OCI-LY1 (cell line): ENCODE data around the gene ST14.

Experiments
- CTCF ChIP-seq: fragments of 200-600 bp; sonication (generic), shearing (Covaris generic); IDR thresholded peaks from 2 replicates; pipeline ENCODE4 v1.5.1; 2017; ENCODE audit warnings: mild to moderate bottlenecking, antibody characterized with exemption, low read length, moderate library complexity, mixed read lengths
- EZH2 ChIP-seq: fragments of 200-600 bp; sonication (generic), shearing (Covaris generic); IDR thresholded peaks from 2 replicates; pipeline ENCODE4 v1.8.0; 2017; ENCODE audit warnings: borderline replicate concordance, mixed run types, mild to moderate bottlenecking, antibody characterized with exemption, low read length, moderate library complexity, mixed read lengths

GRCh38 chr11:130174642-130175041, 15.1 kb downstream of the ST14 start:
- no peak for TF ChIP-seq CTCF
- no peak for TF ChIP-seq EZH2
